Natural killer cell (primary cell): ENCODE measurements around the gene COL4A1. TPM values are rescaled to one million over a fixed set of nuclear protein-coding genes. Genes with fewer than 3 reads are reported as not detected.

ENCODE experiments used
- ATAC-seq, 3 donors: fragments of 150-1000 bp in 2 of 3; fragments of 200-7000 bp in 1 of 3; cut with Tn5 transposase; 1 replicate in 1 of 3; 2 replicates in 2 of 3; pipeline ENCODE4 v1.10.0; 2021; ENCODE audit warnings: mild to moderate bottlenecking in 2 of 3, moderate library complexity in 2 of 3
- DNase-seq, 2 donors: peaks; one replicate each; pipeline versions ENCODE4 v3.0.0 to v3.0.0-alpha.2; 2013 to 2021; ENCODE audit warnings: mixed read lengths in 1 of 2
- H3K27ac ChIP-seq: one replicate; pipeline ENCODE4 v1.5.1; 2013; ENCODE audit warnings: mild to moderate bottlenecking, low read length
- H3K27me3 ChIP-seq: one replicate; pipeline ENCODE4 v1.6.1; 2013; ENCODE audit warnings: low read length; ENCODE audit not compliant: control insufficient read depth, insufficient read depth
- H3K36me3 ChIP-seq: one replicate; pipeline ENCODE4 v1.6.1; 2013; ENCODE audit warnings: low read length; ENCODE audit not compliant: control insufficient read depth, insufficient read depth
- H3K4me1 ChIP-seq: one replicate; pipeline ENCODE4 v1.6.1; 2013; ENCODE audit warnings: low read length; ENCODE audit not compliant: control insufficient read depth, insufficient read depth
- H3K4me3 ChIP-seq: one replicate; pipeline ENCODE4 v1.5.1; 2013; ENCODE audit warnings: low read length
- H3K9me3 ChIP-seq: one replicate; pipeline ENCODE4 v1.6.1; 2013; ENCODE audit warnings: low read length; ENCODE audit not compliant: control insufficient read depth, insufficient read depth
- H3K27ac Mint-ChIP-seq, 2 donors: one replicate each; pipeline ENCODE4 v1.8.0; 2022; ENCODE audit warnings: mild to moderate bottlenecking in 2 of 2, mixed read lengths in 2 of 2, moderate library complexity in 1 of 2
- H3K27me3 Mint-ChIP-seq, 2 donors: one replicate each; pipeline ENCODE4 v1.8.0; 2022; ENCODE audit warnings: low read depth in 2 of 2, mixed read lengths in 2 of 2
- H3K36me3 Mint-ChIP-seq: one replicate; pipeline ENCODE4 v1.8.0; 2022; ENCODE audit warnings: mixed read lengths
- H3K4me1 Mint-ChIP-seq, 2 donors: one replicate each; pipeline ENCODE4 v1.8.0; 2022; ENCODE audit warnings: mixed read lengths in 2 of 2
- H3K4me3 Mint-ChIP-seq: one replicate; pipeline ENCODE4 v1.8.0; 2022; ENCODE audit warnings: mild to moderate bottlenecking, moderate library complexity, mixed read lengths
- H3K9me3 Mint-ChIP-seq, 2 donors: one replicate each; pipeline ENCODE4 v1.8.0; 2022; ENCODE audit warnings: mixed read lengths in 2 of 2
- CTCF ChIP-seq: fragments of 200-600 bp; IDR thresholded peaks from one replicate; pipeline ENCODE4 v1.8.0; 2022; ENCODE audit warnings: antibody characterized with exemption
- WGBS: methylation state at CpG from one replicate; pipeline ENCODE4 v1.1.7; 2013; ENCODE audit warnings: missing lambda C conversion rate; ENCODE audit not compliant: insufficient coverage; 5-methylcytosine and 5-hydroxymethylcytosine counted together
- intact Hi-C: fragments of 100-400 bp; cut with micrococcal nuclease; formaldehyde crosslinking; loops from one replicate; pipeline ENCODE4 v1.14.2; 2022
- total RNA-seq, 4 donors: library from RNA; stranded (reverse); fragments of 120-200 nt in 1 of 4; gene quantifications; one replicate each; pipeline versions ENCODE4 v1.2.3 to v1.2.4, GENCODE V29; 2013 to 2022

Gene COL4A1
- total RNA-seq, 3 donors from 2014 or later (not counting 1 experiment from before 2014, with no cell fraction given), result not detected

GRCh38 chr13:110140099-110140498 is 166.9 kb downstream of the COL4A1 start:
- Mint-ChIP-seq H3K9me3 (peaks cover 4 to 6% of the 10 kb centered on the region in 2 donors), H3K4me3 (no peak overlapping the region), H3K36me3 (peaks cover 6% of the 10 kb centered on the region), H3K27ac (no peak overlapping the region), H3K27me3 (peaks cover 8 to 13% of the 10 kb centered on the region in 2 donors), H3K4me1 (peaks cover 9 to 11% of the 10 kb centered on the region in 2 donors)
- Histone ChIP-seq H3K4me3 (no peak overlapping the region), H3K27ac (no peak overlapping the region), H3K36me3 (no peaks in the 10 kb centered on the region), H3K4me1 (peaks cover 12% of the 10 kb centered on the region), H3K27me3 (no peaks in the 10 kb centered on the region), H3K9me3 (no peaks in the 10 kb centered on the region)
- intact Hi-C loops, result no loop called here
- TF ChIP-seq CTCF, result no peak
- WGBS, result 85% methylated on average over 3 of the region's 3 CpGs
- DNase-seq (no peak), ATAC-seq (no peak)

GRCh38 chr13:110138700-110139036 is 168.3 kb downstream of the COL4A1 start:
- Histone ChIP-seq H3K27ac (no peak overlapping the region), H3K4me3 (no peak overlapping the region), H3K36me3 (no peaks in the 10 kb centered on the region), H3K27me3 (no peaks in the 10 kb centered on the region), H3K9me3 (no peaks in the 10 kb centered on the region), H3K4me1 (peaks cover 12% of the 10 kb centered on the region)
- peaks cover 4 to 6% of the 10 kb centered on the region in 2 donors for H3K9me3 Mint-ChIP-seq
- peaks cover 8 to 15% of the 10 kb centered on the region in 2 donors for H3K27me3 Mint-ChIP-seq
- peak in 1 of 3 donors; percentile 9 for ATAC-seq
- no peak for TF ChIP-seq CTCF
- H3K36me3 Mint-ChIP-seq, result peaks cover 6% of the 10 kb centered on the region
- H3K27ac Mint-ChIP-seq, result no peak overlapping the region
- peak overlapping the region; percentile 18 for H3K4me3 Mint-ChIP-seq
- intact Hi-C loops, result no loop called here
- 52% methylated on average over 6 of the region's 8 CpGs for WGBS
- no peak for DNase-seq
- H3K4me1 Mint-ChIP-seq, result peaks cover 9 to 11% of the 10 kb centered on the region in 2 donors

GRCh38 chr13:110138010-110138699 is 168.8 kb downstream of the COL4A1 start:
- Histone ChIP-seq H3K4me3 (peak overlapping the region; percentile 36), H3K36me3 (no peaks in the 10 kb centered on the region), H3K27ac (peak overlapping the region; percentile 50), H3K9me3 (no peaks in the 10 kb centered on the region), H3K4me1 (peaks cover 12% of the 10 kb centered on the region), H3K27me3 (no peaks in the 10 kb centered on the region)
- Mint-ChIP-seq H3K4me1 (peaks cover 9 to 11% of the 10 kb centered on the region in 2 donors), H3K9me3 (peaks cover 4 to 6% of the 10 kb centered on the region in 2 donors), H3K36me3 (peaks cover 6% of the 10 kb centered on the region), H3K4me3 (peak overlapping the region; percentile 86), H3K27ac (peak overlapping the region in 1 of 2 donors; percentile 70), H3K27me3 (peaks cover 8 to 18% of the 10 kb centered on the region in 2 donors)
- under 1% methylated on average over 60 of the region's 60 CpGs for WGBS
- intact Hi-C loops, result no loop called here
- no peak for TF ChIP-seq CTCF
- peak; percentile 78 to 83 (median 81) for ATAC-seq
- peak; percentile 38 to 41 for DNase-seq

- peak overlapping the region in 1 of 2 donors; percentile 70 for H3K27ac Mint-ChIP-seq
- DNase-seq, result peak in 1 of 2 donors; percentile 22
These were observed 169.3 kb downstream of the COL4A1 start for GRCh38 chr13:110137680-110138009.

More at GRCh38 chr13:110137680-110138009, 169.3 kb downstream of the COL4A1 start:
- H3K9me3 Mint-ChIP-seq, result peaks cover 1 to 2% of the 10 kb centered on the region in 2 donors
- H3K4me1 ChIP-seq, result peaks cover 12% of the 10 kb centered on the region
- intact Hi-C loops, result no loop called here
- peak; percentile 45 to 59 (median 55) for ATAC-seq
- TF ChIP-seq CTCF, result no peak
- peak overlapping the region; percentile 36 for H3K4me3 ChIP-seq
- H3K4me1 Mint-ChIP-seq, result peaks cover 9 to 11% of the 10 kb centered on the region in 2 donors
- no peaks in the 10 kb centered on the region for H3K9me3 ChIP-seq
- H3K27ac ChIP-seq, result peak overlapping the region; percentile 50
- H3K27me3 Mint-ChIP-seq, result peaks cover 3 to 13% of the 10 kb centered on the region in 2 donors
- H3K36me3 Mint-ChIP-seq, result peaks cover 1% of the 10 kb centered on the region
- 0% methylated on average over 7 of the region's 7 CpGs for WGBS
- H3K27me3 ChIP-seq, result no peaks in the 10 kb centered on the region
- H3K4me3 Mint-ChIP-seq, result peak overlapping the region; percentile 86
- no peaks in the 10 kb centered on the region for H3K36me3 ChIP-seq
